Measurements from ENCODE around the gene COQ10A.
A peak's percentile ranks its signal among the peaks of the same experiment; 100 is the strongest.

COQ10A gene

GRCh38 chr12:56266693-56267442 lies at the start of gene COQ10A:
TSS of gene COQ10A (plus strand) at chr12:56266942. CDS start at chr12:56267119, 177 bp downstream.
- peak; percentile 44 for DNase-seq

GRCh38 chr12:56219840-56220239 lies 46.9 kb upstream of the COQ10A start:
- DNase-seq: no peak

GRCh38 chr12:56220611-56221231 lies 46.0 kb upstream of the COQ10A start:
- DNase-seq: no peak

DNA sequence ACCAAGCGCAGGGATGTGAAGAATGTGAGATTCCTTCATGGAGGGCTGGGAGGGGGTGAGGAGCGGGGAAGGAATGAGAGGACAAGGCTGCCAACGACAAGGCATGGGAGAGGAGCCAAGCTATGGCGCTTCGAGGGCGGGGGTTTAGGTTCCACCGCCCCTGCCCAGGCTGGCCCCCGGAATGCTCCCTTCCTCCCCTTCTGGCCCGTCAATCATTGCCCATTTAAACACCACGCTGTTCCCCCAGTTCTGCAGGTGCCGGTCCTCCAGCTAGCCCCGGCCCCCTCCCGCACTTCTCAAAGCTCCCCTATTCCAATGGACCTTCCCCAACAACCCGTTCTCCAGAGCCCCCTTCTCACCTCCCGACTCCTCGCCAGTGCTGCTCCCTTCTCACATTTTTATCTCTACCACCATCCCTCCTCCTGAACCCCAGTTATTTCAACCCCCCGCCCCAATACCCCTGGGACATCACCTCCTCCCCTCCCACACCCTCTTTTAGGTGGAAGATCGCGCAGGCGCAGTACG lies 45.4 kb upstream of the COQ10A start:
- no peak for DNase-seq

DNA sequence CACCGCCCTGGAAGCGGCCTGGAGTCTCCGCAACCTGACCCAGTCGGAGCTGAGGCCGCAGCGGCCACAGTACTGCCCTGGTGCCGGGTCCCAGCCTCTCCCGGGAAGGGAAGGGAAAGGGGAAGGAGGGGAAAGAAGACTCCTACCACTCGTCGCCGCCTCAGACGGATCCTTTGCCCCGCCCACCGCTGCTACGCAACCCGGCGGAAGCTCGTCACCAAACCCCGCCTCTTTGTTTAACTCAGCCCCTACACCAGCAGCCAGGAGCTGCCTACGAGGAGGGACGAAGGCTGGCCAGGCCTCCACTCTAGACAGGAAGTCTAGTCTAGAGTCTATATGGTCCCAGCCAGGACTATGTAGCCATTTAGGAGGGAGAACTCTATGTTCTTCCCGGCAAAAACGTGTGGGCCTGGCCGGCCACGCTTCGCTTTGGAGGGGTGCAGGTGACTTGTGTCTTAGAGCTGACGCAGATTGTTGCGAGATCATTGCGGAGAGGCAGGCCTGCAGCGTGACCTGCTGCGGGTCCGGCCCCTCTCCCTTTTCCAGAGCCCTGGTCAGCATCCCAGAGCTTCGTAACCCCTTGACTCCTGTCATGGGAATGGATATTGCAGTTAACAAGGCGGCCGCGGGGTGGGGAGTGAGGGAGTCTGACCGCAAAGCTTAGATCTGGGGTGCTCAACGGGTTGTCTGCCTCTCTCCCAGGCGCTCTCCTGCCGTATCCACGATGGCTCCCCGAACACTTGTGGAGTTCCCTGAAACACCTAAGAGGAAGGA lies 44.8 kb upstream of the COQ10A start, which contains the start of gene RNF41:
Gene RNF41 (minus strand): TSS at position 166 of the 774 bp plus-strand sequence. CDS start 7,875 bp downstream, outside the sequence.
- DNase-seq: peak; percentile 72

DNA sequence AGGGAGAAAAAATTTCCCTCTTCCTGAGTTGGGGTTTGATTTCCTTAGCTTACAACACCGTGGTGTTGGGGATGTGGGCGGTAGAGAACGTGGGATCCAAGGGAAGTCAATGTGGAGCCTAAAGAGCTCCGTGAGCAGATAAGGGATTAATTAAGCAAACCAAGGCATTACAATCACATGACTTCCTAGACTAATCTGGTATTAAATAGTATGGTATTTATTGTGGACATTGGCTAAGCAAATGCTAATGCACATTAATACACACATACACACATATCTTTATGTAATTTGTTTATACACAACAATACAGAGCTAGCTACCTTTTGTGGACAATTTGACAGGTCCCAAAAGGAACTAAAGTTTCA lies 44.2 kb upstream of the COQ10A start:
- DNase-seq: no peak

DNA sequence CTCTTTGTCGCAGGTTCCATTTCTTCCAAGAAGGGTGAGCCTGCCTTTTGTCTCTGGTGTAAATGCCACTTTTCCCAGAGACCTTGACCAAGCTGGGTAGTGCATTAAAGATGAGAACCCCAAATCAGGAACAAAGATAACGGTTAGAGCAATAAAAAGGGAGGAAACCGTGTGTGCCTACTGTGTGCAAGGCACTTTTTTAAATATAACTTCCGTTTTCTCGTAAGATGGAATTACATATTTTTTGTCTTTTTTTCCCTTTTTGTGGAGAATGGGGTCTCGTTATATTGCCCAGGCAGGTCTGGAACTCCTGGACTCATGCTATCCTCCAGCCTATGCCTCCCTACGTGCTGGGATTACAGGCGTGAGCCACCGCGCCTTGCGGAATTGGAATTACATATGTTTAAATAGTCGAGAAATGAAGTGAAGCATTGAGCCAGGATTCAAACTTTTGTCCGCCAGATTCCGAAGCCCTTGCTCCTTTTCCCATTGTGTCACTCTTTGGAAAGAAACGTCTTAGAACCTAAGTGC lies 43.1 kb upstream of the COQ10A start:
- DNase-seq: no peak

DNA sequence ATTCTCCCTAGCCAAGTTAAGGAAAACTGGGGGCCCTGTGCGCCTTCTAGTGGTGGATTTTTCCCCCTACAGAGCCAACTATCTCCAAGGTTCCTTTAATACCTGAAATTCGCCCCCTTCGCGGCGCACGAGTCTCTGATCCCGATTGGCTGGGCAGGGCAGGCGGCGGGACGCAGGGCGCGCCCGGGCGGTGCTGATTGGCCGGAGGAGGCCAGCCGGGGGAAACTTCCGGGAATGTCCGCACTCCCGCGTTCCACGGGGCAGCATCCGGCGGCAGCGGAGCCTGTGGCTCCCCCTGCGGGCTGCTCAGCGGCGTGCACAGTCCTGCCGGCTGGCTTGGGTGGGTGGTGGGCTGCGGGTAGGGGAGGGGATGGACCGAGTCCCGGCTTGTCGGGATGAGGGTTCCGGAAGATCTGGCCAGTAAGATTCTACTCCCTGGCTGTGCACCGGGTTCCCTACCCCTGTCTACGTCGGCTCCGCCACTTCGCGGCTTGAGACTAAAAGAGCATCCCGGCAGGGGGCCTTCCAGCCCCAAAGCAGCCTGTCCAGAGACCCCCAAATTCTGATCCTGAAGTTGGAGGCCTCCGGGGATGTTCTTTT lies 42.5 kb upstream of the COQ10A start, which contains the start of gene NABP2:
Gene NABP2 (plus strand): TSS at position 241 of the 600 bp plus-strand sequence. CDS start 515 bp downstream, outside the sequence.
- DNase-seq: peak; percentile 84

DNA sequence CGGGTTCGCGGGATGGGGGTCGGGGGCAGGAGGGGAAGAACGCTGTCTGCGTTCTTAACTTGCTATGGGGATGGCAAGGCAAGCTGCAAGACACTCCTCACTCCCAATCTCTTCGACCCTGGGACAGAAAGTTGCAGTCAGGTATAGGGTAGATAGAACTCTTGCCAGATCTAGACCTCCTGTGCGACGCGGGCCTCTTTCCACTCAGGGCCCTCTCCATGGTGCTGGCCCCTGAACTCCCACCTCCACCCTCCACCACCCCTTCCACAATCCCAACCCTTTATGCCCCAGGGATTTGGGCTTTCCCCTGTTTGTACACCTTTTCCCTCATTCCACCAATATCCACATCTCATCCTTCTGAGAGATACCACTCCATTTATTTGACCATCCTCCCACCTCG lies 41.8 kb upstream of the COQ10A start:
- DNase-seq: no peak

DNA sequence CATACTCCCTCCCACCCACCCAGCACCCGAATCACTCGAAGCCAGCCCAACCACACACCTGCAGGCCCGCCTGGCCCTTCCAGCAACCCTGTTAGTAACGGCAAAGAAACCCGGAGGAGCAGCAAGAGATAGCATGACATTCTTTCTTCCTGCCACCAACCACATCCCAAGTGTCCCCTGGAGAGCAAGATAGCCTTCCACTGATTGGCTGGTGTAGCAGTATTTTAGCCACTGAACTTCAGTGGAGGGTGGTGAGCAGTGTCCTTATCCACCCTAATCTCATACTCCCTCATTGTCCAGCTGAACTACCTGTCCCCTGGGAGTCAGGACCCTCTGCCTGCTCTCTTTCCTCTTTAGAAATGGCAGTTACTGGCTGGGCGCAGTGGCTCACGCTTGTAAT lies 37.7 kb upstream of the COQ10A start:
- DNase-seq: no peak

GRCh38 chr12:56229916-56230431 lies 36.8 kb upstream of the COQ10A start, which contains the start of gene SLC39A5:
TSS of gene SLC39A5 (plus strand) at chr12:56230051. CDS start at chr12:56231275, 1,224 bp downstream.
- DNase-seq: no peak

- DNase-seq: no peak
Observed at GRCh38 chr12:56230432-56231183, 36.1 kb upstream of the COQ10A start.

GRCh38 chr12:56231184-56231582 lies 35.6 kb upstream of the COQ10A start:
- DNase-seq: no peak

GRCh38 chr12:56234746-56235436 lies 31.9 kb upstream of the COQ10A start:
- DNase-seq: no peak

GRCh38 chr12:56236091-56236490 lies 30.7 kb upstream of the COQ10A start:
- no peak for DNase-seq

- DNase-seq: no peak
Observed at GRCh38 chr12:56236985-56237384, 29.8 kb upstream of the COQ10A start.

DNA sequence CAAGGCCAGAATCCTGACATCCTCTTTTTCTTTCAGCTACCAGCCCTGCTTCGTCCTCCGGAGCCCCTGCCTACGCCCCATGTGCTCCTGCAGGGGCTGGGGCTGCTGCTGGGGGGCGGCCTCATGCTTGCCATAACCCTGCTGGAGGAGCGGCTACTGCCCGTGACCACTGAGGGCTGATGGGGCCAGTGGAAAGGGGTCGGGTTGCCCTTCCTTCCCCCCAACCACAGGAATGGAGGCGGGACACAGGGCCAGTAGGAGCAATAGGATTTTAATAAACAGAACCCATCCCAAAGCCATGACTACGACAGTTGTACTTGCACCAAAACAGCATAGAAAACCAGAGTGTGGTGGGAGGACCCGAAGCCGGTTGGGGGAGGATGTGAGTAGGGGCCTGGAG lies 29.2 kb upstream of the COQ10A start:
- DNase-seq: no peak

DNA sequence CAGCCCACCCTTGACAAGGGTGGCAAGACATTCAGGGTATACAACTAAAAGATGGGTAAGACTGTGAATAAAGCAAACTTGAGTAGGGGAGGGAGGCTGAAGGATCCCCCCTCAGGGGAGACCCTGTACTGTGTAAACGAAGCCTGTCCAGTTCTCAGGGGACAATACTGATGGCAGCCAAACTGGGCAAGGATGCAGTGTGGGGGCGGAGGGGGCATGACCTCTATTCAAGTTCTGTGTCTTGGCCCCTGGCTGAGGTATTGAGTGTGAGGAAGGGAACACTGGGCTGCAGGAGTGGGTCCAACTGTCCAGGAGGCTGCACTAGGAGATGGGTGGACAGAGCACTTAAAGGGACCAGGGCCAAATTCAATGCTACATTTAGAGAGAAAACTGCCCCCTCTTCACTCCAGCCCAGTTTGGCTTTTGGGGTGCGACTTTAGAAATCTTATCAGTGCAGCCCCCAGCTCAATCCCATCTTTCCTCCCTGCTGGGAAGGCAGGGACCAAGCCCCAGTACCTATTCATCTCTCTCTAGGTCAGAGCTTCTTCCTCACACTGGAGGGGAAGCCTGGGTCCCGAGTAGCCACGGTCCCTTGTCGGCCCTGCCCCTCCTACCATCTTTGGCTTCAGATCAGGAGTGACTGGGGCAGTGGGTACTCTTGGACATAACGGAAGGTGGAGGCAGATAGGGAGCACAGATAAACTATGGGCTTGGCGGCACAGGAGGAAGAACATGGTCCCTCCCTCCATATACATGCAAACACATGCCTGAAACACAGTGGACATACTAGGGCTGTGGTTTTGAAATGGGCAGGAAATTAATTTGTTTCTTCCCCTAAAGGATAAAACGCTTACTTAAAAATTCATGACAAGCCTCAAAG lies 25.1 kb upstream of the COQ10A start:
- DNase-seq: no peak

DNA sequence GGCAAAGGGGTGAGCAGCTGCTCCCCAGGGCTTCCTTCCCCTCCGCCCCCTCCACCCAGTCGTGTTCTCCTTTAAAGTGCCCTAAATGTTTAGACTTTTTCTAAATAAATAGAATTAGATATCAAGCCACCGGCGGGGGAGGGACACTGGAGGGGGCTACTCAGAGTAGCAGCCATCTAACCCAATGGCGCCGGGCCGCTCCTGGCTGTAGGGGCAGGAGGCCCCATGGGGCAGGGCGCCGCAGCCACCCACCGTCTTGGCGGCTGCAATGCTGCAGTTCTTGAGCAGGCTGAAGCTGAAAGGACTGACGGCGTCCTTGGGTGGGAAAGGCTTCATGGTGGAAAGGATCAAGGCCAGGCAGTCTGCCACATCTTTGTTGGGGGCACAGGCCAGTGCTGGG lies 23.8 kb upstream of the COQ10A start:
- no peak for DNase-seq

- DNase-seq: no peak
Observed at GRCh38 chr12:56243731-56244181, 23.0 kb upstream of the COQ10A start.
